HepG2 (cell line): Measurements from ENCODE around the gene ZBTB7A. TPM values are rescaled to one million over a fixed set of nuclear protein-coding genes. Genes with fewer than 3 reads are reported as not detected.

ENCODE experiments used
- ATF1 ChIP-seq: IDR thresholded peaks from 2 replicates; pipeline ENCODE4 v1.6.1; 2016; ENCODE audit warnings: mild to moderate bottlenecking, control low read depth
- DMAP1 ChIP-seq: IDR thresholded peaks from 2 replicates; pipeline ENCODE4 v1.6.1; 2016
- DZIP1 ChIP-seq: sonication (generic); formaldehyde crosslinking; IDR thresholded peaks from 2 replicates; pipeline ENCODE4 v1.5.0; 2020; ENCODE audit warnings: mild to moderate bottlenecking, missing genetic modification reagents
- IRF9 ChIP-seq: sonication (generic); formaldehyde crosslinking; IDR thresholded peaks from 2 replicates; pipeline ENCODE4 v1.8.0; 2022; ENCODE audit warnings: missing genetic modification reagents, mild to moderate bottlenecking, borderline replicate concordance
- SMAD3 ChIP-seq: sonication (generic); formaldehyde crosslinking; IDR thresholded peaks from 2 replicates; pipeline ENCODE4 v1.4.0; 2020; ENCODE audit warnings: missing genetic modification reagents
- SP5 ChIP-seq: IDR thresholded peaks from 2 replicates; pipeline ENCODE4 v1.6.1; 2016; ENCODE audit warnings: low read depth, borderline replicate concordance
- TEAD3 ChIP-seq: optimal IDR thresholded peaks from 2 replicates; pipeline ENCODE3; 2016; ENCODE audit warnings: borderline replicate concordance
- WIZ ChIP-seq: sonication (generic); formaldehyde crosslinking; IDR thresholded peaks from 2 replicates; pipeline ENCODE4 v1.5.1; 2020; ENCODE audit warnings: mild to moderate bottlenecking, missing genetic modification reagents
- ZBTB37 ChIP-seq: sonication (generic); formaldehyde crosslinking; IDR thresholded peaks from 2 replicates; pipeline ENCODE4 v1.4.0; 2020; ENCODE audit warnings: mild to moderate bottlenecking, missing genetic modification reagents
- ZBTB7A ChIP-seq: sonication (generic); formaldehyde crosslinking; IDR thresholded peaks from 2 replicates; pipeline ENCODE4 v1.8.0; 2022; ENCODE audit warnings: mild to moderate bottlenecking, missing genetic modification reagents
- ZFP90 ChIP-seq: sonication (generic); formaldehyde crosslinking; IDR thresholded peaks from 2 replicates; pipeline ENCODE4 v1.8.0; 2022; ENCODE audit warnings: missing genetic modification reagents, mild to moderate bottlenecking, inconsistent platforms, borderline replicate concordance
- ZNF121 ChIP-seq: sonication (generic); formaldehyde crosslinking; IDR thresholded peaks from 2 replicates; pipeline ENCODE4 v1.5.0; 2020; ENCODE audit warnings: mild to moderate bottlenecking, missing genetic modification reagents
- ZNF326 ChIP-seq: sonication (generic); formaldehyde crosslinking; IDR thresholded peaks from 2 replicates; pipeline ENCODE4 v1.4.0; 2020; ENCODE audit warnings: missing genetic modification reagents, borderline replicate concordance
- ZNF747 ChIP-seq: sonication (generic); formaldehyde crosslinking; IDR thresholded peaks from 2 replicates; pipeline ENCODE4 v1.8.1; 2023; ENCODE audit warnings: missing genetic modification reagents, mild to moderate bottlenecking, borderline replicate concordance
- ZNF780A ChIP-seq: sonication (generic); formaldehyde crosslinking; IDR thresholded peaks from 2 replicates; pipeline ENCODE4 v1.8.0; 2022; ENCODE audit warnings: mild to moderate bottlenecking, missing genetic modification reagents, moderate library complexity
- ZSCAN25 ChIP-seq: sonication (generic); formaldehyde crosslinking; IDR thresholded peaks from 2 replicates; pipeline ENCODE4 v1.8.0; 2022; ENCODE audit warnings: mild to moderate bottlenecking, missing genetic modification reagents
- polyA plus RNA-seq, 8 experiments: library from polyadenylated mRNA; depleted of rRNA in 3 of 8; stranded (reverse) in 7 of 8; unstranded in 1 of 8; fragments of >200 nt; fragmentation: Illumina TruSeq in 4 of 8; extraction: Trizol in 4 of 8; gene quantifications; 2 replicates each; pipeline versions ENCODE4 v1.2.1 to v1.2.3, GENCODE V29; 2011 to 2016; ENCODE audit warnings: low read depth in 4 of 8, missing spikeins in 1 of 8, mixed read lengths in 1 of 8; ENCODE audit not compliant: insufficient read depth in 1 of 8
- total RNA-seq, 5 experiments: library from RNA; depleted of rRNA; stranded (reverse); fragments of >200 nt; fragmentation: Illumina TruSeq; extraction: Trizol; gene quantifications; 2 replicates each; pipeline ENCODE4 v1.2.3, GENCODE V29; 2016; ENCODE audit warnings: low read depth in 1 of 5
- TF ChIP-seq, protein P1 (sequence below): sonication (generic); formaldehyde crosslinking; IDR thresholded peaks from 2 replicates; pipeline ENCODE4 v1.5.0; 2020; ENCODE audit warnings: missing genetic modification reagents
- TF ChIP-seq, protein P2 (sequence below): sonication (generic); formaldehyde crosslinking; IDR thresholded peaks from 2 replicates; pipeline ENCODE4 v1.5.1; 2020; ENCODE audit warnings: mild to moderate bottlenecking, moderate library complexity, missing genetic modification reagents

The ZBTB7A gene
- total and polyA plus RNA-seq, 2 of the 13 experiments (the other 11 are each of a cell fraction or from before 2014, with no cell fraction given) = 3.6 to 4.0 TPM

- TF ChIP-seq ATF1 (CRISPR knock-in tag) (no peak), IRF9 (CRISPR knock-in tag) (peak; percentile 85; the same call in 1 of the 2 replicates), SMAD3 (CRISPR knock-in tag) (0 out of 2 replicates have a peak, but pooled peaks have one; percentile 40), ZNF326 (CRISPR knock-in tag) (0 out of 2 replicates have a peak, but pooled peaks have one; percentile 23), WIZ (0 out of 2 replicates have a peak, but pooled peaks have one; percentile 64), ZBTB37 (CRISPR knock-in tag) (peak; percentile 19; the same call in 1 of the 2 replicates), ZNF747 (CRISPR knock-in tag) (no peak; the same call in 1 of the 2 replicates), DZIP1 (CRISPR knock-in tag) (0 out of 2 replicates have a peak, but pooled peaks have one; percentile 24), ZFP90 (CRISPR knock-in tag) (peak; percentile 73; the same call in 1 of the 2 replicates), ZNF780A (CRISPR knock-in tag) (0 out of 2 replicates have a peak, but pooled peaks have one; percentile 27), ZBTB7A (peak; percentile 79), DMAP1 (CRISPR knock-in tag) (peak; percentile 75), TEAD3 (CRISPR knock-in tag) (peak; percentile 79), SP5 (CRISPR knock-in tag) (peak; percentile 84), ZSCAN25 (CRISPR knock-in tag) (0 out of 2 replicates have a peak, but pooled peaks have one; percentile 51), ZNF121 (CRISPR knock-in tag) (peak; percentile 32; the same call in 1 of the 2 replicates)
- TF ChIP-seq, protein P1, sequence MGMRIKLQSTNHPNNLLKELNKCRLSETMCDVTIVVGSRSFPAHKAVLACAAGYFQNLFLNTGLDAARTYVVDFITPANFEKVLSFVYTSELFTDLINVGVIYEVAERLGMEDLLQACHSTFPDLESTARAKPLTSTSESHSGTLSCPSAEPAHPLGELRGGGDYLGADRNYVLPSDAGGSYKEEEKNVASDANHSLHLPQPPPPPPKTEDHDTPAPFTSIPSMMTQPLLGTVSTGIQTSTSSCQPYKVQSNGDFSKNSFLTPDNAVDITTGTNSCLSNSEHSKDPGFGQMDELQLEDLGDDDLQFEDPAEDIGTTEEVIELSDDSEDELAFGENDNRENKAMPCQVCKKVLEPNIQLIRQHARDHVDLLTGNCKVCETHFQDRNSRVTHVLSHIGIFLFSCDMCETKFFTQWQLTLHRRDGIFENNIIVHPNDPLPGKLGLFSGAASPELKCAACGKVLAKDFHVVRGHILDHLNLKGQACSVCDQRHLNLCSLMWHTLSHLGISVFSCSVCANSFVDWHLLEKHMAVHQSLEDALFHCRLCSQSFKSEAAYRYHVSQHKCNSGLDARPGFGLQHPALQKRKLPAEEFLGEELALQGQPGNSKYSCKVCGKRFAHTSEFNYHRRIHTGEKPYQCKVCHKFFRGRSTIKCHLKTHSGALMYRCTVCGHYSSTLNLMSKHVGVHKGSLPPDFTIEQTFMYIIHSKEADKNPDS (CRISPR knock-in tag) = no peak
- TF ChIP-seq, protein P2, sequence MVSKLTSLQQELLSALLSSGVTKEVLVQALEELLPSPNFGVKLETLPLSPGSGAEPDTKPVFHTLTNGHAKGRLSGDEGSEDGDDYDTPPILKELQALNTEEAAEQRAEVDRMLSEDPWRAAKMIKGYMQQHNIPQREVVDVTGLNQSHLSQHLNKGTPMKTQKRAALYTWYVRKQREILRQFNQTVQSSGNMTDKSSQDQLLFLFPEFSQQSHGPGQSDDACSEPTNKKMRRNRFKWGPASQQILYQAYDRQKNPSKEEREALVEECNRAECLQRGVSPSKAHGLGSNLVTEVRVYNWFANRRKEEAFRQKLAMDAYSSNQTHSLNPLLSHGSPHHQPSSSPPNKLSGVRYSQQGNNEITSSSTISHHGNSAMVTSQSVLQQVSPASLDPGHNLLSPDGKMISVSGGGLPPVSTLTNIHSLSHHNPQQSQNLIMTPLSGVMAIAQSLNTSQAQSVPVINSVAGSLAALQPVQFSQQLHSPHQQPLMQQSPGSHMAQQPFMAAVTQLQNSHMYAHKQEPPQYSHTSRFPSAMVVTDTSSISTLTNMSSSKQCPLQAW = peak; percentile 75
Measured at GRCh38 chr19:4057931-4058692, 8.6 kb downstream of the ZBTB7A start (continued).
